Ectodermal cell (in vitro differentiated cells): ENCODE measurements around the gene CD226.
"Not testable (repeated sequence)": the region's sequence is repeated elsewhere in the genome, so short reads cannot be mapped to it uniquely, and the experiment has no call there.

Experiments used
- H3K27ac ChIP-seq: 2 replicates; pipeline ENCODE4 v1.7.0; 2013; ENCODE audit warnings: mild to moderate bottlenecking, low read depth, low read length; ENCODE audit not compliant: insufficient read depth, poor library complexity, severe bottlenecking
- H3K27me3 ChIP-seq: 2 replicates; pipeline ENCODE4 v1.7.0; 2013; ENCODE audit warnings: mild to moderate bottlenecking, low read length; ENCODE audit not compliant: insufficient read depth, control insufficient read depth, poor library complexity, severe bottlenecking
- H3K36me3 ChIP-seq: one replicate; pipeline ENCODE4 v1.7.0; 2013; ENCODE audit warnings: low read length; ENCODE audit not compliant: control insufficient read depth, insufficient read depth
- H3K4me1 ChIP-seq: one replicate; pipeline ENCODE4 v1.7.0; 2013; ENCODE audit warnings: low read length; ENCODE audit not compliant: control insufficient read depth, insufficient read depth
- H3K4me3 ChIP-seq: 2 replicates; pipeline ENCODE4 v1.7.0; 2013; ENCODE audit warnings: low read depth, low read length, control low read depth; ENCODE audit not compliant: insufficient read depth
- H3K9me3 ChIP-seq: 2 replicates; pipeline ENCODE4 v1.7.0; 2013; ENCODE audit warnings: mild to moderate bottlenecking, low read length, moderate library complexity; ENCODE audit not compliant: control insufficient read depth
- WGBS, 2 experiments: methylation state at CpG; one replicate each; pipeline ENCODE4 v1.1.7; 2013; ENCODE audit warnings: missing lambda C conversion rate in 2 of 2; 5-methylcytosine and 5-hydroxymethylcytosine counted together

The CD226 gene

DNA sequence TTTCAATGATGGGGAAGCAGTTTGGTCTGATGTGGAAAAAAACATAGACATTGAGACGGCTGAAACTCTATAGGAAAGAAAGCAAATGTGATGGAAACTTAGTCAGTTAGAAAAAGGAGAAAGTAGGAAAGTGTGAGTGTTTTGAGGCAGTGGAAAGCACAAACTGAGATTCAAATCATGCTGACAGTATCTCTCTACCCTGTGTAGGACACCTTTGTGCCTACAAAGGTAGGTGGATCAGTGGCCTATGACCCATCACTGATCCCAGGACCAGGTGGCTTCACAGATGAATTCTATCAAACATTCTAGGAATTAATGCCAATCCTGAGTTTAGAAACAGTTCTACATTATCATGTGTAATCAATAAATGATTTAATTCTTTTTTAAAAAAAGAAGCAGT is 57.1 kb downstream of the CD226 start:
- H3K4me3 ChIP-seq: no peak overlapping the region
- no peaks in the 10 kb centered on the region for H3K36me3 ChIP-seq
- H3K27ac ChIP-seq: no peak overlapping the region
- no peaks in the 10 kb centered on the region for H3K4me1 ChIP-seq
- WGBS, 2 experiments: 95 to 96% methylated on average over 1 of the region's 1 CpG
- H3K27me3 ChIP-seq: no peaks in the 10 kb centered on the region
- no peaks in the 10 kb centered on the region for H3K9me3 ChIP-seq

DNA sequence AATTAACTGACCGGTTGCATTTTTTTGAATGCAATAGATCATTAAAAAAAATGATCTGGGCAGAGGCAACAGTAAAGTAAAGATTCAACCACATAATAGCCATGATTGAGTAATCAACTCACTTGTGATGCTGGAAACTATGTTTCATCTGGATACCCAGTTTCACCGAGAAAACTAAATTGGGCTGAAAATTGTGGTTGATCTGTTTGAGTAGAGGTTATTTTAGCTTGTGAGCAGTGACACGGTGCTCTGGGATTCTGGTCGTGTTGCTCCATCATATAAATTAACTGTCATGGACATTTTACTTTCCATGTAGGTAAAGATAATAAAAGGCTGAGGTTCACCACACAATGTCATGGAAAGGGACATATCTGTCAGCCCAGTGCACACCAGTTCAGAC is 58.7 kb downstream of the CD226 start:
- Histone ChIP-seq H3K4me1 (no peaks in the 10 kb centered on the region), H3K9me3 (no peaks in the 10 kb centered on the region), H3K27me3 (no peaks in the 10 kb centered on the region), H3K4me3 (no peak overlapping the region), H3K27ac (no peak overlapping the region), H3K36me3 (no peaks in the 10 kb centered on the region)
- 95 to 97% methylated on average over 4 of the region's 4 CpGs for WGBS, 2 experiments

DNA sequence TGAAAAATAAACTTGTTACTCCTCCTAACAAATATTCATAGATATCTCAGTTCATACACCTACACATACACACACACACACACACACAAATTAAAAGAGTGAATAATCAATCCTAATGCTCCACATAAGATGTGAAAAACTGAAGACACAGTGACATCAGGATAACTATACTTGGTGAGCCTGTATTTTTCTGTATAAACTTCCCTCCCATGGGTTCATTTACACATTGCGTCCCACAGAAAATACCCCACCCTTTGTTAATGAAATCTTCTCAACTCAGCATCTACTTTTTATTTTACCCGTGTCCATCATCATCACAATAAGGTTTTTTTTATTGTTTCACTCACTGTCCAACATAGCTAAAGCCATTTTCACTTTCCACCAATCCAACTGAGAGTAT is 60.4 kb downstream of the CD226 start:
- 92 to 98% methylated on average over 2 of the region's 2 CpGs for WGBS, 2 experiments
- no peaks in the 10 kb centered on the region for H3K36me3 ChIP-seq
- no peaks in the 10 kb centered on the region for H3K27me3 ChIP-seq
- no peaks in the 10 kb centered on the region for H3K4me1 ChIP-seq
- H3K27ac ChIP-seq: no peak overlapping the region
- no peaks in the 10 kb centered on the region for H3K9me3 ChIP-seq
- no peak overlapping the region for H3K4me3 ChIP-seq

DNA sequence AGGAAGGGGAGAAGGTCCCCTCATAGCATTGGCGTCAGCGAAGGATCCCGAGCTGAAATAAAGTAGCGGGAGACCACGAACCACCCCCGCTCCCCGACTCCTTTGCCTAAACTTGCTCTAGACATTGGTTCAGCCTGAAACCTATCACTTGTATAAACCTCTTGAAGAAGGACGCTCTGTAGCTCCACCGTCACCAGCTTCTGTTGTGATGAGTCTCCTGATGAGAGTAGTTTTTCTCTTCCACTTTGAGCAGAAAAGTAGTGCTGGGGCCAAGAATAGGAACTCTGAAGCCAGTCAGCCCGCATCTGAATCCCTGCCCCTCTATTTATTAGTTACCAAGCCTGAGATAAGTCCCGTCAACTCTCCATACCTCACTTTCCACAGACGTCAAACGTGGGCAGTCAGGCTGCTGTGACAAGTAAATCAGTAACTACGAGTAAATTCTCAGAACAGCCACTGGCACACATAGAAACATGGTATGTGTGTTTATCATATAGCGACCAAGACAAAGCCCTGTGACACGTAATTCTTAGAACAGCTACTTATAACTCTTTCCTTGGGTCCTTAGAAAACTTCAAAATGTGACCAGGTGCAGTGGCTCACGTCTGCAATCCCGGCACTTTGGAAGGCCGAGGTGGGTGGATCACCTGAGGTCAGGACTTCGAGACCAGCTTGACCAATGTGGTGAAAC is 61.7 kb downstream of the CD226 start:
- H3K36me3 ChIP-seq: no peaks in the 10 kb centered on the region
- no peak overlapping the region for H3K27ac ChIP-seq
- WGBS, 2 experiments: 93 to 94% methylated on average over 20 of the region's 20 CpGs
- no peaks in the 10 kb centered on the region for H3K27me3 ChIP-seq
- H3K9me3 ChIP-seq: no peaks in the 10 kb centered on the region
- no peak overlapping the region for H3K4me3 ChIP-seq
- no peaks in the 10 kb centered on the region for H3K4me1 ChIP-seq

DNA sequence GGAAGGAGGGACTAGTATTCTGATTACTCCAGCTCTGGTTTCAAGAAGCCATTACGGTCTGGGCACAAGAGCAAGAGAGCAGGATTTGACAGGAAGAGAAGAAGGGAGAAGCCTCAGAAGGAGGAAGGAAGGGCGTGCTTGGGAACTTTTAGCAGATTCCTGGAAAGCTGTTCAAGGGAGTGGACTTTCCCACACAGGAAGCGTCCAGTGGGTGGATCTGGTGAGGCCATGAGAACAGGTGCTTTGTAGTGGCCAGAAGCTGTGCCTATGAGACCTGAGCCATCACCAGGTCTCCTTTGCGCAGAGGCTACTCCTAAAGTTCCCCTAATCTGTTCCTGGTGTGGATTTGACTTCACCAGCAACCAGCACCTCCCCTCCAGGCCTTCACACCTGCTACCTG is 62.3 kb downstream of the CD226 start:
- no peaks in the 10 kb centered on the region for H3K36me3 ChIP-seq

DNA sequence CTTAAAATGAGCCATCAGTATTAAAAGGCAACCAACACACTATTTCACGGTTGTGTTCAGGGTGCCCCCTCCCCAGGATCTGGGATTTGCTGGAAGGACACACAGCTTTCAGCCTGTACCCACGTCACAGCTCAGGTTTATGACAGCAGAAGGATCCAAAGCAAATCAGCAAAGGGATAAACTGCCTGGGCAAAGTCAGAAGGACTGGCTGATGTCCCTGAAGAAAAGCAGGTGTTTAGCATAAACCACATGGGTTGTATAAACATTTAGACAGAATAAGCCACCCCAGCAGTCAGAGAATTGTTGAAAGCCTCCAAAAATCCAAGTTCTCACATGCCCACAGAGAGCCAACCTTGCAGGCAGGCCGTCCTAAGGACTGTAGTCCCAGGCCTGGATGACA is 63.9 kb downstream of the CD226 start:
- H3K4me1 ChIP-seq: no peaks in the 10 kb centered on the region
- no peak overlapping the region for H3K27ac ChIP-seq
- no peaks in the 10 kb centered on the region for H3K9me3 ChIP-seq
- H3K27me3 ChIP-seq: no peaks in the 10 kb centered on the region
- H3K4me3 ChIP-seq: no peak overlapping the region
- 59 to 61% methylated on average over 3 of the region's 3 CpGs for WGBS, 2 experiments
- no peaks in the 10 kb centered on the region for H3K36me3 ChIP-seq

More for the DNA sequence above, 62.3 kb downstream of the CD226 start:
- H3K27me3 ChIP-seq: no peaks in the 10 kb centered on the region
- WGBS, 2 experiments: 90 to 94% methylated on average over 4 of the region's 4 CpGs
- H3K4me3 ChIP-seq: no peak overlapping the region
- H3K9me3 ChIP-seq: no peaks in the 10 kb centered on the region
- no peak overlapping the region for H3K27ac ChIP-seq
- no peaks in the 10 kb centered on the region for H3K4me1 ChIP-seq

DNA sequence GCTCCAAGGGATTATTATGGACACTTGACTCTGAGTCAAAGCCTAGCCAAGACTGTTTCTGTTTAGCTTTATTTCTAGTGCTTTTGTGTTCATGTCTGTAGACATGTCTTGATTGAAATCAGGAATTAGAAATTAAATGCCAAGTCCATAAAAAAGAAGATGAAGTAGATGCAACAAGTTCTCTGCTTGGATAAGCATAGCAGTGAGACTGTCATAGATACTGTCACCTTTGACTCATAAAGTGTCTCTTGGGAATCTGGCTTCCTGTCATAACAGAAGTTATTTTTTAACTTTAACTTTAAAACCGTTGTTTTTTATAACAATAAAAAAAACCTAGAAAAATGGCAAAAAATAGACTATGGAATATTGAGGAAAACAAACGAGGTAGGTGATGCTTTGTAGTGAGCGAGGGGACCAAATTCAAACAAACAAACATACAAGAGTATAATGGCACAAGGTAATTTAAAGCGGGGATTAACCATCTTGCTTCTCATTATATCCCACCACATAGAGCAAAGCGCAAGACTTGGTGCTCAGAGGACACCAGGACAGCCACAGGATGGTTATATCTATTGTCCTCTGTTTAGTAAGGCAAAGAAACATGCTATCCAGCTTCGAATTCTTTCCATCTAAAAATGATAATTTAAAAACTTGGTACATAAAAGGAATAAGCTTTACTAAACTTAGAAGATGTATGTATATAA is 64.6 kb downstream of the CD226 start:
- Histone ChIP-seq H3K9me3 (no peaks in the 10 kb centered on the region), H3K36me3 (no peaks in the 10 kb centered on the region), H3K4me3 (no peak overlapping the region), H3K4me1 (no peaks in the 10 kb centered on the region), H3K27ac (no peak overlapping the region), H3K27me3 (no peaks in the 10 kb centered on the region)
- 92 to 93% methylated on average over 3 to 4 of the region's 6 CpGs for WGBS, 2 experiments

DNA sequence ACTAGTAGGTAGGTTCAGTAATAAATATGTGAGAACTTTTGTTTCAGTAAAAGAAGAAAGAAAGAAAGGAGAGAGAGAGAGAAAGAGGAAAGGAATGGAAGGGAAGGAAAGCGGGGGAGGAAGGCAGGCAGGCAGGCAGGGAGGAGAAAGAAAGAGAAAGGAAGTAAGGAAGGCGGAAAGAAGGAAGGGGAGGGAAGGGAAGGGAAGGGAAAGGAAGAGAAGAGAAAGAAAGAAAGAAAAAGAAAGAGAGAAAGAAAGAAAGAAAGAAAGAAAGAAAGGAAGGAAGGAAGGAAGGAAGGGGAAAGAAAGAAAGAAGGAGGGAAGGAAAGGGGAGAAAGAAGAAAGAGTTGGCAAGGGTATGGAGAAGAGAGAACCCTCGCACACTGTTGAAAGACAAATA is 67.6 kb downstream of the CD226 start:
- Histone ChIP-seq H3K4me3 (no peak overlapping the region), H3K9me3 (no peaks in the 10 kb centered on the region), H3K36me3 (no peaks in the 10 kb centered on the region), H3K27ac (no peak overlapping the region), H3K4me1 (no peaks in the 10 kb centered on the region), H3K27me3 (no peaks in the 10 kb centered on the region)
- 92 to 93% methylated on average over 2 of the region's 3 CpGs for whole genome bisulfite sequencing, 2 experiments

DNA sequence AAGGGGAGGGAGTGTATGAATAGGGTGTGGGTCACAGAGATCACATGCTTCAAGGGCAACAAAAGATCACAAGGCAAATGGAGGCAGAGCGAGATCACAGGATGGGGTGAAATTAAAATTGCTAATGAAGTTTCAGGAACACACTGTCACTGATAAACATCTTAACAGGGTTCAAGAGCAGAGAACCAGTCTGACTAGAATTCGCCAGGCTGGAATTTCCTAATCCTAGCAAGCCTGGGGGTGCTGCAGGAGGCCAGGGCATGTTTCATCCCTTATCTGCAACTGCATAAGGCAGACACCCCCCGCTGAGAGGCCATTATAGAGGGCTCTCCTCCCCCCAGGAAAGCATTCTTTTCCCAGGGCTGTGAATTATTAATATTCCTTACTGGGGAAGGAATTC is 68.6 kb downstream of the CD226 start:
- 66 to 70% methylated on average over 3 of the region's 3 CpGs for WGBS, 2 experiments
- H3K4me3 ChIP-seq, H3K4me1 ChIP-seq, H3K9me3 ChIP-seq, H3K36me3 ChIP-seq, H3K27ac ChIP-seq, H3K27me3 ChIP-seq: not testable (repeated sequence)

DNA sequence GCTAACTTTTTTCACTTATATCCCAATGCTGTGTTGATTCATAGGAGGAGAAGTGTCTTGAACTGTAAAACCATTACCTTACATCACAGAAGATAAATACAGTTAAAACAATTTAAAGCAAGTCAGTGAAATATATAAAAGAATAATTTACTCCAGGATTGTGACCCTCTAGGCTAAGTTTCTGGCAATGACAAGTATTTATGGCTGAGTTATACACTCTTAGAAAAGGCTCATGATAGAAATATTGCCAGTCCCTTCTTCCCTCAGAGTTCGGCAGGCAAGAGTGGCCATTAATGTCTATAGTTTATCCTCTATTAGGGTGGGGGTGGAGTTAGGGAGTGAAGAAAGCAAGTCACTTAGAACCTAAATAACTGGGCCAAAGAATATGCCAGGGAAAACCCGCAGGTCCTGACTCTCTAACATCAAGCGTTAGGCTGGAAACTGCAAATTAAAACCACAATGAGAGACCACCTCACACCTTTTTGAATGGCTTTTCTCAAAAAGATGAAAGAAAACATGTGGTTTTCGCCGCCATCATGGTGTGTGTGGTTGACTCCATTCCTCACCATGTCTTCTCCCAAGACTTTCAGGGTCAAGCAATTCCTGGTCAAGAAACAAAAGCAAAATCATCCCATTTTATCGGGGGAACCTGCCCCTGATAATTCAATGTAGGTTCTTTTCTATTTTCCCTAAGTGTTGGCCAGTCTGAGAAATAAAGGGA is 69.3 kb downstream of the CD226 start:
- no peaks in the 10 kb centered on the region for H3K9me3 ChIP-seq
- WGBS, 2 experiments: 77 to 82% methylated on average over 6 of the region's 6 CpGs
- H3K27ac ChIP-seq: no peak overlapping the region
- no peak overlapping the region for H3K4me3 ChIP-seq
- no peaks in the 10 kb centered on the region for H3K36me3 ChIP-seq
- no peaks in the 10 kb centered on the region for H3K27me3 ChIP-seq
- H3K4me1 ChIP-seq: no peaks in the 10 kb centered on the region
